ENCODE results near the gene TMEM120A.

Gene TMEM120A

DNA sequence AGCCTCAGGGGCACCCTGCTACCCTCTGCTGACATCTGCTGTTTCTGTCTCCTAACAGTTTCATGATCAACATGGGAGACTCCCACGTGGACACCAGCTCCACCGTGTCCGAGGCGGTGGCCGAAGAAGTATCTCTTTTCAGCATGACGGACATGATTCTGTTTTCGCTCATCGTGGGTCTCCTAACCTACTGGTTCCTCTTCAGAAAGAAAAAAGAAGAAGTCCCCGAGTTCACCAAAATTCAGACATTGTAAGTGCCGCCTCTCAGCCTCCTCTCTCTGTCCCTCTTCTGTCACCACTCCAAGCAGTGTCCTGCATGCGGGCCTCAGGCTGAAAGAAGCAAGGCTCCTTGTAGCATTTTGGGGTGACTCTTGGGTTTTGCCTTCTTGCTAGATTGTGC lies 40.5 kb downstream of the TMEM120A start (continued):
- TF ChIP-seq, protein P1, sequence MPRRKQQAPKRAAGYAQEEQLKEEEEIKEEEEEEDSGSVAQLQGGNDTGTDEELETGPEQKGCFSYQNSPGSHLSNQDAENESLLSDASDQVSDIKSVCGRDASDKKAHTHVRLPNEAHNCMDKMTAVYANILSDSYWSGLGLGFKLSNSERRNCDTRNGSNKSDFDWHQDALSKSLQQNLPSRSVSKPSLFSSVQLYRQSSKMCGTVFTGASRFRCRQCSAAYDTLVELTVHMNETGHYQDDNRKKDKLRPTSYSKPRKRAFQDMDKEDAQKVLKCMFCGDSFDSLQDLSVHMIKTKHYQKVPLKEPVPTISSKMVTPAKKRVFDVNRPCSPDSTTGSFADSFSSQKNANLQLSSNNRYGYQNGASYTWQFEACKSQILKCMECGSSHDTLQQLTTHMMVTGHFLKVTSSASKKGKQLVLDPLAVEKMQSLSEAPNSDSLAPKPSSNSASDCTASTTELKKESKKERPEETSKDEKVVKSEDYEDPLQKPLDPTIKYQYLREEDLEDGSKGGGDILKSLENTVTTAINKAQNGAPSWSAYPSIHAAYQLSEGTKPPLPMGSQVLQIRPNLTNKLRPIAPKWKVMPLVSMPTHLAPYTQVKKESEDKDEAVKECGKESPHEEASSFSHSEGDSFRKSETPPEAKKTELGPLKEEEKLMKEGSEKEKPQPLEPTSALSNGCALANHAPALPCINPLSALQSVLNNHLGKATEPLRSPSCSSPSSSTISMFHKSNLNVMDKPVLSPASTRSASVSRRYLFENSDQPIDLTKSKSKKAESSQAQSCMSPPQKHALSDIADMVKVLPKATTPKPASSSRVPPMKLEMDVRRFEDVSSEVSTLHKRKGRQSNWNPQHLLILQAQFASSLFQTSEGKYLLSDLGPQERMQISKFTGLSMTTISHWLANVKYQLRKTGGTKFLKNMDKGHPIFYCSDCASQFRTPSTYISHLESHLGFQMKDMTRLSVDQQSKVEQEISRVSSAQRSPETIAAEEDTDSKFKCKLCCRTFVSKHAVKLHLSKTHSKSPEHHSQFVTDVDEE (CRISPR knock-in tag; IDR thresholded peaks at IDR 0.05): no peak
- TF ChIP-seq CSDC2 (CRISPR knock-in tag; IDR thresholded peaks at IDR 0.05) (no peak), OSR1 (CRISPR knock-in tag; IDR thresholded peaks at IDR 0.05) (no peak)
- TF ChIP-seq, protein P2, sequence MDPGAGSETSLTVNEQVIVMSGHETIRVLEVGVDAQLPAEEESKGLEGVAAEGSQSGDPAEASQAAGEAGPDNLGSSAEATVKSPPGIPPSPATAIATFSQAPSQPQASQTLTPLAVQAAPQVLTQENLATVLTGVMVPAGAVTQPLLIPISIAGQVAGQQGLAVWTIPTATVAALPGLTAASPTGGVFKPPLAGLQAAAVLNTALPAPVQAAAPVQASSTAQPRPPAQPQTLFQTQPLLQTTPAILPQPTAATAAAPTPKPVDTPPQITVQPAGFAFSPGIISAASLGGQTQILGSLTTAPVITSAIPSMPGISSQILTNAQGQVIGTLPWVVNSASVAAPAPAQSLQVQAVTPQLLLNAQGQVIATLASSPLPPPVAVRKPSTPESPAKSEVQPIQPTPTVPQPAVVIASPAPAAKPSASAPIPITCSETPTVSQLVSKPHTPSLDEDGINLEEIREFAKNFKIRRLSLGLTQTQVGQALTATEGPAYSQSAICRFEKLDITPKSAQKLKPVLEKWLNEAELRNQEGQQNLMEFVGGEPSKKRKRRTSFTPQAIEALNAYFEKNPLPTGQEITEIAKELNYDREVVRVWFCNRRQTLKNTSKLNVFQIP (CRISPR knock-in tag; IDR thresholded peaks at IDR 0.05; ENCODE audit: borderline replicate concordance, low read depth): no peak

DNA sequence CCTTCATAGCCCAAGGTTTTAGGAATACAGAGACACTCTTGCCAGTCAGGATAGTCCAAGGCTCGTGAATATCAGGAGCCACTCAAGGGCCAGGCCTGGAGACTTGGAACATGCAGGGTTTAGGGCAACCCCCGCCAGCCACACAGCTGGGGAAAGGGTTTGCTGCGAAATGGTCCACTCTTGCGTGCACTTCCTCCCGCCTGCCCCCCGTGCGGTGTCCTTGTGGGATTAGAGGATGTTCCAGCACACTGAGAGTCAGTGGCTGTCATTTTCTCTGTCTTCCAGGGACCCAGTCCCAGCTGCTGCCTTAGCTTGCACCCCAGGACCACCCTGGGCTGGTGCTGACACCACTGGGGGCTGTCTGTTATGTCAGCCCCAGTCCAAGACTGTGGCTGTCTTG lies 41.0 kb downstream of the TMEM120A start:
- no peak for ATAC-seq
- TF ChIP-seq SNAI2 (CRISPR knock-in tag; IDR thresholded peaks at IDR 0.05): no peak
- no peak for TF ChIP-seq PPARA (CRISPR knock-in tag; IDR thresholded peaks at IDR 0.05; ENCODE audit: borderline replicate concordance)
- TF ChIP-seq CSDC2 (CRISPR knock-in tag; IDR thresholded peaks at IDR 0.05): no peak
- TF ChIP-seq, protein P2 (CRISPR knock-in tag; IDR thresholded peaks at IDR 0.05; ENCODE audit: borderline replicate concordance, low read depth): no peak
- no peak for TF ChIP-seq ISL1 (CRISPR knock-in tag; IDR thresholded peaks at IDR 0.05)
- no peak for TF ChIP-seq ZFP3 (CRISPR knock-in tag; IDR thresholded peaks at IDR 0.05)

DNA sequence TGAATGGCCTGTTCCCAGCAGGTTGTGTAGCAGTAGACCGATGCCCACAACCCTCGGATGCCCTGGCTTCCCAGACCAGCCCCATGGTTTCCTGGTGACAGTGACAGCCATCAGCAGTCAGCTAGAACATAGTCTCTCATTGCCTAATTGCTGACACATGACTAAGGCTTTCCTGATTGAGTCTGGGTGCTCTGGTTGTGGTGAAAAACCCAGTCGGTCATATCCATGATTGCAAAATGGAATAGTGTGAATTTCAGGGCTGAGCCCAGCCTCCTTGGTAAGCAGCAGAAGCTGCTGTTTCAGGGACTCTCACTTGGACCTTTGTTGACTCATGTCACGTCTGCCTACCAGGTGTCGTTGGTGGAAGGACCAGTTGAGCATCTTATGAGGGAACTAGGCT lies 42.9 kb downstream of the TMEM120A start:
- ATAC-seq: no peak
- TF ChIP-seq SNAI2 (CRISPR knock-in tag; IDR thresholded peaks at IDR 0.05): no peak

DNA sequence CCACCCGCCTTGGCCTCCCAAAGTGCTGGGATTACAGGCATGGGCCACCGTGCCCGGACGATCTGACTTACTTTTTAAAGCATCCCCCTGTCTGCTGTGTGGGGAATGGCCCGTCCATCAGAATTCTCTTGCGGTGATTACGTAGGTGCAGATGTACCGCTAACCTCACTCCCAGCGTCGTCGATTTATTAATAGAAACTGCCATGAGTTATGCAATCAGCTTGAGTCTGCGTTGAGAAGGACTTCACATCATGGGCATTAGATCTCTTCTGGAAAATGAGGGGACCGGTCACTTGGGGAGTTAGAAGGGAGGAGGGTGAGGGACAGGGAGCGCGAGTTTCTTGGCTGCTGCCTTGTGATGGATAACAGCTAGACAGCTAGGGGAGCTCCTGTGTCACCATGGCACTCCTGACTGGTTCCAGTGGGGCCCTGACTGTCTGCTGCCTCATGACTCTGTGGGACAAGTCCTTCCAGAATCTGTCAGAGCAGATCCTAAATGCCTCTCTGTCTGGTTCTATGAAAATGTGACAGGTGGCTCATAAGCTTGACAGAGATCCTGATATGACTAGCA lies 44.2 kb downstream of the TMEM120A start:
- no peak for ATAC-seq
- no peak for TF ChIP-seq ISL1 (CRISPR knock-in tag; IDR thresholded peaks at IDR 0.05)
- TF ChIP-seq GLIS3 (CRISPR knock-in tag; IDR thresholded peaks at IDR 0.05): no peak
- TF ChIP-seq ESRRG (CRISPR knock-in tag; IDR thresholded peaks at IDR 0.05): no peak
- TF ChIP-seq BACH2 (CRISPR knock-in tag; IDR thresholded peaks at IDR 0.05; ENCODE audit: borderline replicate concordance): no peak
- TF ChIP-seq, protein P3, sequence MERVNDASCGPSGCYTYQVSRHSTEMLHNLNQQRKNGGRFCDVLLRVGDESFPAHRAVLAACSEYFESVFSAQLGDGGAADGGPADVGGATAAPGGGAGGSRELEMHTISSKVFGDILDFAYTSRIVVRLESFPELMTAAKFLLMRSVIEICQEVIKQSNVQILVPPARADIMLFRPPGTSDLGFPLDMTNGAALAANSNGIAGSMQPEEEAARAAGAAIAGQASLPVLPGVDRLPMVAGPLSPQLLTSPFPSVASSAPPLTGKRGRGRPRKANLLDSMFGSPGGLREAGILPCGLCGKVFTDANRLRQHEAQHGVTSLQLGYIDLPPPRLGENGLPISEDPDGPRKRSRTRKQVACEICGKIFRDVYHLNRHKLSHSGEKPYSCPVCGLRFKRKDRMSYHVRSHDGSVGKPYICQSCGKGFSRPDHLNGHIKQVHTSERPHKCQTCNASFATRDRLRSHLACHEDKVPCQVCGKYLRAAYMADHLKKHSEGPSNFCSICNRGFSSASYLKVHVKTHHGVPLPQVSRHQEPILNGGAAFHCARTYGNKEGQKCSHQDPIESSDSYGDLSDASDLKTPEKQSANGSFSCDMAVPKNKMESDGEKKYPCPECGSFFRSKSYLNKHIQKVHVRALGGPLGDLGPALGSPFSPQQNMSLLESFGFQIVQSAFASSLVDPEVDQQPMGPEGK (CRISPR knock-in tag; IDR thresholded peaks at IDR 0.05; ENCODE audit: borderline replicate concordance): no peak
- TF ChIP-seq PPARA (CRISPR knock-in tag; IDR thresholded peaks at IDR 0.05; ENCODE audit: borderline replicate concordance): no peak
- TF ChIP-seq, protein P1 (CRISPR knock-in tag; IDR thresholded peaks at IDR 0.05): no peak
- TF ChIP-seq ZNF565 (CRISPR knock-in tag; conservative IDR thresholded peaks at IDR 0.05; ENCODE audit: low read depth): no peak

DNA sequence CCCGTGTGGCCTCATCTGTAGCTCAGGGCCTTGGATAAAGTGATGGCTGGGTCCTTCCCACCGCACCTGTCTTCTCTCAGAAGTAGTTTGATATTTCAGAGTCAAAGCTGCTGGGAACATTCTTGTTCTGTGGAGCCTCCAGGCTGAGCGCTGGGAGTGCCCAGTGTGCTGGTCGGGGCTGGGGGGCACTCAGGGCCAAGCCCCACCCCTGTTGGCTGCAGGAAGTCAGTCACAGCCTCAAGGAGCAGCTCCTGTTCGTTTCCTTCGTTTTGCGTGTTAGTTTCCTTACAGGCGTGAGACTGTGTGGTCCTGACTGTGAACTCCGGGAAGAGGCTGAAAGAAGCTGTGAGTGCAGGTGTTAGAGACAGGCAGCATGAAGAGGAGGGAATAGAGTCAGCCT lies 46.2 kb downstream of the TMEM120A start:
- ATAC-seq: no peak
- TF ChIP-seq BACH2 (CRISPR knock-in tag; IDR thresholded peaks at IDR 0.05; ENCODE audit: borderline replicate concordance) (no peak), TOX (CRISPR knock-in tag; IDR thresholded peaks at IDR 0.05; ENCODE audit: borderline replicate concordance) (no peak), ISL1 (CRISPR knock-in tag; IDR thresholded peaks at IDR 0.05) (no peak), ZFP30 (CRISPR knock-in tag; IDR thresholded peaks at IDR 0.05) (no peak), RARB (CRISPR knock-in tag; IDR thresholded peaks at IDR 0.05) (no peak), ESRRG (CRISPR knock-in tag; IDR thresholded peaks at IDR 0.05) (no peak), PPARA (CRISPR knock-in tag; IDR thresholded peaks at IDR 0.05; ENCODE audit: borderline replicate concordance) (no peak), OSR1 (CRISPR knock-in tag; IDR thresholded peaks at IDR 0.05) (no peak)
- TF ChIP-seq, protein P1 (CRISPR knock-in tag; IDR thresholded peaks at IDR 0.05): no peak
- TF ChIP-seq, protein P4, sequence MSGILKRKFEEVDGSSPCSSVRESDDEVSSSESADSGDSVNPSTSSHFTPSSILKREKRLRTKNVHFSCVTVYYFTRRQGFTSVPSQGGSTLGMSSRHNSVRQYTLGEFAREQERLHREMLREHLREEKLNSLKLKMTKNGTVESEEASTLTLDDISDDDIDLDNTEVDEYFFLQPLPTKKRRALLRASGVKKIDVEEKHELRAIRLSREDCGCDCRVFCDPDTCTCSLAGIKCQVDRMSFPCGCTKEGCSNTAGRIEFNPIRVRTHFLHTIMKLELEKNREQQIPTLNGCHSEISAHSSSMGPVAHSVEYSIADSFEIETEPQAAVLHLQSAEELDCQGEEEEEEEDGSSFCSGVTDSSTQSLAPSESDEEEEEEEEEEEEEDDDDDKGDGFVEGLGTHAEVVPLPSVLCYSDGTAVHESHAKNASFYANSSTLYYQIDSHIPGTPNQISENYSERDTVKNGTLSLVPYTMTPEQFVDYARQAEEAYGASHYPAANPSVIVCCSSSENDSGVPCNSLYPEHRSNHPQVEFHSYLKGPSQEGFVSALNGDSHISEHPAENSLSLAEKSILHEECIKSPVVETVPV (CRISPR knock-in tag; IDR thresholded peaks at IDR 0.05): no peak

All from SK-N-SH treated with all-trans-retinoic acid at 6 μM for 48 hours (cell line).